Measurements from ENCODE around the gene CMIP. TPM values are rescaled to one million over a fixed set of nuclear protein-coding genes. Genes with fewer than 3 reads are reported as not detected.

CMIP gene
- total RNA-seq = 13.9 and 17.1 TPM in 2 replicates

GRCh38 chr16:81444448-81445121 is at the start of gene CMIP:
CMIP (plus strand) TSS chr16:81444808.

Other genes starting within 250 kb of the CMIP start
- gene BCO1, start 206.1 kb upstream of the CMIP start, total RNA-seq = not detected in 2 replicates
- gene GAN, start 129.8 kb upstream of the CMIP start, total RNA-seq = 4.1 and 5.9 TPM in 2 replicates

All from hair follicular keratinocyte (primary cell).